GM12878 (cell line): ENCODE measurements around the gene ZBTB34. TPM values are rescaled to one million over a fixed set of nuclear protein-coding genes. Genes with fewer than 3 reads are reported as not detected.

Experiments used
- ATAC-seq: fragments of 200-7000 bp; cut with Tn5 transposase; 3 replicates; pipeline ENCODE4 v1.9.1; 2020; ENCODE audit warnings: mild to moderate bottlenecking, moderate library complexity
- BruUV-seq: library from RNA; stranded (reverse); fragments of 400-500 nt; replicated peaks from 2 replicates; lab custom pipeline; 2021; lab: Mats Ljungman, UMichigan
- CTCF ChIA-PET: fragments of 300-600 bp; sonication (Branson Sonifier 250); formaldehyde crosslinking; extraction: SDS; loops from one replicate; lab custom pipeline; 2021; ENCODE audit warnings: inconsistent platforms; lab: Yijun Ruan, JAX
- POLR2A ChIA-PET: fragments of 350-600 bp; formaldehyde crosslinking; extraction: SDS; loops from one replicate; lab custom pipeline; 2021; ENCODE audit warnings: inconsistent platforms; lab: Charles Lee
- RAD21 ChIA-PET: fragments of 300-600 bp; sonication (Branson Sonifier 250); formaldehyde crosslinking; loops from one replicate; lab custom pipeline; 2023; ENCODE audit warnings: antibody characterized with exemption; ENCODE audit not compliant: unreplicated experiment; lab: Charles Lee
- SMC1A ChIA-PET: fragments of 300-600 bp; sonication (Branson Sonifier 250); formaldehyde crosslinking; loops from one replicate; lab custom pipeline; 2023; ENCODE audit not compliant: unreplicated experiment, uncharacterized antibody; lab: Charles Lee
- DNase-seq: peaks from one replicate; pipeline ENCODE4 v3.0.0-alpha.2; 2011; ENCODE audit warnings: low read depth, low spot score
- FAIRE-seq: peaks from 3 replicates; lab custom pipeline; 2011; peaks lifted over from hg19 to GRCh38; lab: Jason Lieb, UNC
- H2AFZ ChIP-seq: 2 replicates; pipeline ENCODE4 v1.6.0; 2011; ENCODE audit warnings: low read depth, low read length, control low read depth; ENCODE audit not compliant: control insufficient read depth
- H3K27ac ChIP-seq: 2 replicates; pipeline ENCODE4 v1.5.1; 2011; ENCODE audit warnings: control low read depth; ENCODE audit not compliant: control insufficient read depth, insufficient read depth
- H3K27me3 ChIP-seq, 2 experiments: replicated peaks in 1 of 2; 2 replicates each; pipeline versions ENCODE4 v1.6.0 to v1.6.1; 2011; ENCODE audit warnings: low read length in 1 of 2; ENCODE audit not compliant: control insufficient read depth in 2 of 2, insufficient read depth in 2 of 2
- H3K36me3 ChIP-seq, 2 experiments: 2 replicates each; pipeline ENCODE4 v1.5.1; 2011; ENCODE audit warnings: low read length in 1 of 2; ENCODE audit not compliant: control insufficient read depth in 2 of 2, insufficient read depth in 2 of 2
- H3K4me1 ChIP-seq: 2 replicates; pipeline ENCODE4 v1.6.1; 2011; ENCODE audit warnings: mild to moderate bottlenecking, low read length, moderate library complexity, mixed read lengths; ENCODE audit not compliant: control insufficient read depth, insufficient read depth
- H3K4me2 ChIP-seq: 2 replicates; pipeline ENCODE4 v1.6.0; 2011; ENCODE audit warnings: control low read depth; ENCODE audit not compliant: control insufficient read depth, insufficient read depth
- H3K4me3 ChIP-seq: fragments of 200-600 bp; sonication (generic); 2 replicates; pipeline ENCODE4 v1.5.1; 2016
- H3K79me2 ChIP-seq: 2 replicates; pipeline ENCODE4 v1.6.0; 2011; ENCODE audit warnings: low read length; ENCODE audit not compliant: control insufficient read depth, insufficient read depth
- H3K9ac ChIP-seq: 2 replicates; pipeline ENCODE4 v1.8.0; 2011; ENCODE audit warnings: low read length, control low read depth, mixed read lengths; ENCODE audit not compliant: control insufficient read depth, insufficient read depth
- H3K9me3 ChIP-seq: replicated peaks from 3 replicates; pipeline ENCODE4 v1.5.1; 2011; ENCODE audit warnings: mild to moderate bottlenecking, low read length; ENCODE audit not compliant: control insufficient read depth, insufficient read depth
- H4K20me1 ChIP-seq: 2 replicates; pipeline ENCODE4 v1.6.0; 2011; ENCODE audit not compliant: control insufficient read depth, insufficient read depth
- ATF2 ChIP-seq: IDR thresholded peaks from 2 replicates; pipeline ENCODE4 v1.6.1; 2012; ENCODE audit warnings: low read length, inconsistent platforms
- BACH1 ChIP-seq: fragments of 450-650 bp; IDR thresholded peaks from 2 replicates; pipeline ENCODE4 v1.6.1; 2017; ENCODE audit warnings: mild to moderate bottlenecking, borderline replicate concordance
- CREM ChIP-seq: IDR thresholded peaks from 2 replicates; pipeline ENCODE4 v1.6.1; 2014; ENCODE audit warnings: antibody characterized with exemption, low read depth
- GABPA ChIP-seq: IDR thresholded peaks from 2 replicates; pipeline ENCODE4 v1.6.1; 2014; ENCODE audit warnings: antibody characterized with exemption, low read depth, mild to moderate bottlenecking, inconsistent platforms
- GATAD2B ChIP-seq: fragments of 450-650 bp; conservative IDR thresholded peaks from 2 replicates; pipeline ENCODE4 v1.6.1; 2017; ENCODE audit warnings: low read depth, mild to moderate bottlenecking, moderate library complexity
- IKZF2 ChIP-seq, 2 experiments: fragments of 450-650 bp; IDR thresholded peaks; 2 replicates each; pipeline ENCODE4 v1.6.1; 2017; ENCODE audit warnings: mild to moderate bottlenecking in 2 of 2, moderate library complexity in 2 of 2
- MTA3 ChIP-seq: IDR thresholded peaks from 2 replicates; pipeline ENCODE4 v1.6.1; 2012; ENCODE audit warnings: low read length, inconsistent platforms, borderline replicate concordance
- NBN ChIP-seq: fragments of 450-650 bp; IDR thresholded peaks from 2 replicates; pipeline ENCODE4 v1.6.1; 2016
- PML ChIP-seq: IDR thresholded peaks from 2 replicates; pipeline ENCODE4 v1.6.1; 2012; ENCODE audit warnings: low read length, inconsistent platforms
- POLR2AphosphoS2 ChIP-seq: IDR thresholded peaks from 2 replicates; pipeline ENCODE4 v1.6.1; 2011; ENCODE audit warnings: low read depth, mild to moderate bottlenecking, low read length, improper control_type of control experiment, moderate library complexity
- PRDM15 ChIP-seq: fragments of 450-650 bp; formaldehyde crosslinking; IDR thresholded peaks from 2 replicates; pipeline ENCODE4 v1.4.0; 2020; ENCODE audit warnings: mild to moderate bottlenecking, moderate library complexity
- RAD21 ChIP-seq: IDR thresholded peaks from 2 replicates; pipeline ENCODE4 v1.6.1; 2011; ENCODE audit warnings: mild to moderate bottlenecking, low read depth, low read length, moderate library complexity; ENCODE audit not compliant: insufficient read depth
- RB1 ChIP-seq: fragments of 450-650 bp; formaldehyde crosslinking; IDR thresholded peaks from 2 replicates; pipeline ENCODE4 v1.6.1; 2017; ENCODE audit warnings: mild to moderate bottlenecking, borderline replicate concordance
- SMARCA5 ChIP-seq: fragments of 450-650 bp; IDR thresholded peaks from 2 replicates; pipeline ENCODE4 v1.6.1; 2017; ENCODE audit warnings: mild to moderate bottlenecking
- TCF7 ChIP-seq: IDR thresholded peaks from 2 replicates; pipeline ENCODE4 v1.6.1; 2014; ENCODE audit warnings: antibody characterized with exemption, borderline replicate concordance
- WGBS: methylation state at CpG from one replicate; pipeline ENCODE4 v1.1.6; 2016; ENCODE audit warnings: low lambda C conversion rate; ENCODE audit not compliant: insufficient replicate concordance, insufficient coverage; ENCODE audit errors: missing lambda C conversion rate; 5-methylcytosine and 5-hydroxymethylcytosine counted together
- in situ Hi-C: fragments of 300-500 bp; cut with MboI; formaldehyde crosslinking; loops from 9 replicates; pipeline ENCODE4 v1.14.3; 2018; ENCODE audit warnings: mixed read lengths
- intact Hi-C: fragments of 100-400 bp; cut with micrococcal nuclease; formaldehyde crosslinking; loops from one replicate; pipeline ENCODE4 v1.14.2; 2022; ENCODE audit not compliant: unreplicated experiment
- polyA plus RNA-seq, 11 experiments: library from polyadenylated mRNA; depleted of rRNA in 4 of 11; unstranded in 6 of 11; stranded (reverse) in 5 of 11; fragments of >200 nt; fragmentation: Nextera tagmentation in 4 of 11; fragmentation: Illumina TruSeq in 1 of 11; extraction: Ambion mirVana in 4 of 11; extraction: Trizol in 1 of 11; gene quantifications; 1 replicate in 1 of 11; 2 replicates in 10 of 11; pipeline versions ENCODE4 v1.2.1 to v1.2.3, GENCODE V29; 2011 to 2016; ENCODE audit warnings: inconsistent platforms in 2 of 11, missing spikeins in 2 of 11, low read depth in 1 of 11
- total RNA-seq, 4 experiments: library from RNA; depleted of rRNA in 3 of 4; stranded (reverse); fragments of >200 nt in 3 of 4; fragmentation: Illumina TruSeq in 1 of 4; extraction: Trizol in 1 of 4; gene quantifications; 2 replicates each; pipeline versions ENCODE4 v1.2.1 to v1.2.3, GENCODE V29; 2013 to 2021

Gene ZBTB34
- total and polyA plus RNA-seq, 10 of the 15 experiments (the other 5 are each of a cell fraction or from before 2014, with no cell fraction given): 0.71 to 11.3 (median 3.8) TPM

- BruUV-seq: no TSS peak
- TF ChIP-seq RB1 (no peak), BACH1 (no peak), GABPA (no peak), CREM (no peak), ATF2 (no peak), GATAD2B (no peak)
- H3K4me2 ChIP-seq: no peak overlapping the region
- no peak overlapping the region for H3K4me3 ChIP-seq
- intact Hi-C loops: no loop called here
- ChIA-PET CTCF (no interaction called here), SMC1A (interaction anchor here (1.3 kb wide), 1 partner anchor 16 kb away, joined by 4 read pairs; no protein-coding TSS in a partner anchor), POLR2A (no interaction called here), RAD21 (no interaction called here)
- H4K20me1 ChIP-seq: no peaks in the 10 kb centered on the region
- peaks cover 10 to 24% of the 10 kb centered on the region in 2 experiments for H3K36me3 ChIP-seq
- no peaks in the 10 kb centered on the region for H3K4me1 ChIP-seq
- in situ Hi-C loops: no loop called here
- no peak overlapping the region for H3K27ac ChIP-seq
- no peak overlapping the region for H2AFZ ChIP-seq
- no peak for FAIRE-seq
- WGBS: 95% methylated on average over 23 of the region's 23 CpGs
- H3K79me2 ChIP-seq: no peaks in the 10 kb centered on the region; the same call in none of the 2 replicates
- ATAC-seq: no peak
- no peak overlapping the region for H3K9ac ChIP-seq
- H3K27me3 ChIP-seq: no peaks in the 10 kb centered on the region
- DNase-seq: no peak
- H3K9me3 ChIP-seq: no peaks in the 10 kb centered on the region
Observed at GRCh38 chr9:126880226-126880946, 19.9 kb downstream of the ZBTB34 start.

GRCh38 chr9:126880947-126881332 is 20.5 kb downstream of the ZBTB34 start:
- no peak for FAIRE-seq
- POLR2A ChIA-PET: no interaction called here
- 98% methylated on average over 6 of the region's 6 CpGs for WGBS
- intact Hi-C loops (no loop called here), in situ Hi-C loops (no loop called here)
- CTCF ChIA-PET: no interaction called here
- Histone ChIP-seq H3K27me3 (no peaks in the 10 kb centered on the region), H3K27ac (no peak overlapping the region), H3K4me2 (no peak overlapping the region), H3K4me3 (no peak overlapping the region), H3K4me1 (no peaks in the 10 kb centered on the region), H3K36me3 (peaks cover 10 to 24% of the 10 kb centered on the region in 2 experiments), H2AFZ (no peak overlapping the region), H3K9ac (no peak overlapping the region), H3K9me3 (no peaks in the 10 kb centered on the region), H4K20me1 (no peaks in the 10 kb centered on the region), H3K79me2 (no peaks in the 10 kb centered on the region; the same call in 1 of the 2 replicates)
- no TSS peak for BruUV-seq
- DNase-seq: no peak
- ATAC-seq: no peak
- SMC1A ChIA-PET: no interaction called here
- RAD21 ChIA-PET: no interaction called here
- TF ChIP-seq SMARCA5 (no peak), MTA3 (no peak), POLR2AphosphoS2 (no peak), IKZF2 (IDR thresholded peaks at IDR 0.05) (no peak), PRDM15 (CRISPR knock-in tag) (no peak), RAD21 (no peak), NBN (no peak), PML (no peak), TCF7 (no peak)
